Osteoblast (primary cell): ENCODE data around the gene GRK2. TPM values are rescaled to one million over a fixed set of nuclear protein-coding genes. Genes with fewer than 3 reads are reported as not detected.

Source experiments
- DNase-seq: peaks from one replicate; pipeline ENCODE4 v3.0.0; 2011; ENCODE audit warnings: low spot score, mixed read lengths; ENCODE audit not compliant: insufficient read length; ENCODE audit errors: missing footprints
- H2AFZ ChIP-seq: 2 replicates; pipeline ENCODE4 v1.6.0; 2011; ENCODE audit warnings: mild to moderate bottlenecking, low read length
- H3K27ac ChIP-seq: 2 replicates; pipeline ENCODE4 v1.5.1; 2011; ENCODE audit warnings: mild to moderate bottlenecking, low read depth, low read length, moderate library complexity
- H3K27me3 ChIP-seq: 2 replicates; pipeline ENCODE4 v1.6.0; 2012; ENCODE audit warnings: mild to moderate bottlenecking, control low read depth, inconsistent platforms, low read length, moderate library complexity; ENCODE audit not compliant: insufficient read depth
- H3K36me3 ChIP-seq: 2 replicates; pipeline ENCODE4 v1.5.1; 2011; ENCODE audit warnings: mild to moderate bottlenecking, low read length, control low read depth, moderate library complexity; ENCODE audit not compliant: insufficient read depth
- H3K4me1 ChIP-seq: 2 replicates; pipeline ENCODE4 v1.5.1; 2011; ENCODE audit warnings: mild to moderate bottlenecking, low read length, control low read depth, moderate library complexity; ENCODE audit not compliant: insufficient read depth
- H3K4me2 ChIP-seq: 2 replicates; pipeline ENCODE4 v1.6.0; 2011; ENCODE audit warnings: mild to moderate bottlenecking, low read length; ENCODE audit not compliant: insufficient read depth
- H3K4me3 ChIP-seq: fragments of 200-600 bp; sonication (generic); 3 replicates; pipeline ENCODE4 v1.5.1; 2012; ENCODE audit warnings: mild to moderate bottlenecking, low read length, inconsistent platforms; ENCODE audit not compliant: insufficient read depth
- H3K79me2 ChIP-seq: 2 replicates; pipeline ENCODE4 v1.6.0; 2012; ENCODE audit warnings: mild to moderate bottlenecking, low read length, control low read depth, inconsistent platforms; ENCODE audit not compliant: insufficient read depth
- H3K9me3 ChIP-seq: 2 replicates; pipeline ENCODE4 v1.5.1; 2011; ENCODE audit warnings: low read depth, low read length, control low read depth
- H4K20me1 ChIP-seq: 2 replicates; pipeline ENCODE4 v1.6.0; 2012; ENCODE audit warnings: mild to moderate bottlenecking, low read length, control low read depth; ENCODE audit not compliant: insufficient read depth
- CTCF ChIP-seq: IDR thresholded peaks from 2 replicates; pipeline ENCODE4 v1.5.1; 2011; ENCODE audit warnings: mild to moderate bottlenecking, low read depth, low read length, moderate library complexity; ENCODE audit errors: extremely low read depth
- total RNA-seq: library from RNA; depleted of rRNA; stranded (reverse); fragments of >200 nt; gene quantifications from 2 replicates; pipeline ENCODE4 v1.2.3, GENCODE V29; 2012

Gene GRK2
- total RNA-seq, 1 donor = 21.4 TPM

GRCh38 chr11:67268081-67268961, 2.0 kb downstream of the GRK2 start:
- DNase-seq = peak; percentile 82
- H3K4me2 ChIP-seq = peak overlapping the region; percentile 90
- H3K36me3 ChIP-seq = peaks cover 8% of the 10 kb centered on the region
- H4K20me1 ChIP-seq = peaks cover 53% of the 10 kb centered on the region
- H2AFZ ChIP-seq = no peak overlapping the region
- peak overlapping the region; percentile 86 for H3K4me3 ChIP-seq
- H3K9me3 ChIP-seq = no peaks in the 10 kb centered on the region
- no peaks in the 10 kb centered on the region for H3K27me3 ChIP-seq
- peaks cover 72% of the 10 kb centered on the region for H3K79me2 ChIP-seq
- peaks cover 59% of the 10 kb centered on the region for H3K4me1 ChIP-seq
- no peak overlapping the region for H3K27ac ChIP-seq
- TF ChIP-seq CTCF = no peak

GRCh38 chr11:67268962-67269268, 2.6 kb downstream of the GRK2 start:
- DNase-seq = peak; percentile 77
- peaks cover 8% of the 10 kb centered on the region for H3K36me3 ChIP-seq
- H4K20me1 ChIP-seq = peaks cover 53% of the 10 kb centered on the region
- H3K79me2 ChIP-seq = peaks cover 78% of the 10 kb centered on the region
- H3K4me2 ChIP-seq = no peak overlapping the region
- no peak overlapping the region for H2AFZ ChIP-seq
- H3K4me3 ChIP-seq = no peak overlapping the region
- H3K4me1 ChIP-seq = peaks cover 59% of the 10 kb centered on the region
- no peaks in the 10 kb centered on the region for H3K9me3 ChIP-seq
- TF ChIP-seq CTCF = no peak
- no peaks in the 10 kb centered on the region for H3K27me3 ChIP-seq
- H3K27ac ChIP-seq = no peak overlapping the region

GRCh38 chr11:67269401-67270255, 3.4 kb downstream of the GRK2 start:
- Histone ChIP-seq H3K4me2 (peak overlapping the region; percentile 23), H3K4me1 (peaks cover 59% of the 10 kb centered on the region), H3K27ac (no peak overlapping the region), H3K27me3 (no peaks in the 10 kb centered on the region), H3K4me3 (no peak overlapping the region), H3K79me2 (peaks cover 85% of the 10 kb centered on the region), H3K36me3 (peaks cover 8% of the 10 kb centered on the region), H4K20me1 (peaks cover 53% of the 10 kb centered on the region), H2AFZ (no peak overlapping the region), H3K9me3 (no peaks in the 10 kb centered on the region)
- no peak for TF ChIP-seq CTCF
- DNase-seq = peak; percentile 91
